Trophoblast cell (in vitro differentiated cells and primary cell): Measurements from ENCODE around the gene RIC8A.

Experiments
- DNase-seq, 2 donors: peaks; one replicate each; pipeline ENCODE4 v3.0.0-alpha.2; 2016
- H2AFZ ChIP-seq: 2 replicates; pipeline ENCODE4 v1.6.1; 2013; ENCODE audit warnings: low read length, moderate library complexity, mild to moderate bottlenecking; ENCODE audit not compliant: insufficient read depth, poor library complexity
- H2AK5ac ChIP-seq: 2 replicates; pipeline ENCODE4 v1.6.1; 2013; ENCODE audit warnings: mild to moderate bottlenecking, low read length
- H2BK120ac ChIP-seq: 2 replicates; pipeline ENCODE4 v1.6.1; 2013; ENCODE audit warnings: low read length, mild to moderate bottlenecking, moderate library complexity; ENCODE audit not compliant: insufficient read depth, poor library complexity
- H2BK12ac ChIP-seq: 2 replicates; pipeline ENCODE4 v1.6.1; 2013; ENCODE audit warnings: mild to moderate bottlenecking, low read length, moderate library complexity
- H2BK5ac ChIP-seq: 2 replicates; pipeline ENCODE4 v1.6.1; 2013; ENCODE audit warnings: low read length, low read depth, moderate library complexity, mild to moderate bottlenecking; ENCODE audit not compliant: poor library complexity
- H3K14ac ChIP-seq: 2 replicates; pipeline ENCODE4 v1.6.1; 2013; ENCODE audit warnings: mild to moderate bottlenecking, low read length
- H3K18ac ChIP-seq: 2 replicates; pipeline ENCODE4 v1.6.1; 2013; ENCODE audit warnings: mild to moderate bottlenecking, low read length
- H3K23ac ChIP-seq: 2 replicates; pipeline ENCODE4 v1.6.1; 2013; ENCODE audit warnings: low read length
- H3K27ac ChIP-seq: 2 replicates; pipeline ENCODE4 v1.5.1; 2013; ENCODE audit warnings: low read depth, mild to moderate bottlenecking, inconsistent platforms, low read length, moderate library complexity
- H3K27me3 ChIP-seq: 2 replicates; pipeline ENCODE4 v1.6.1; 2013; ENCODE audit warnings: inconsistent platforms, mild to moderate bottlenecking, low read length, moderate library complexity; ENCODE audit not compliant: insufficient read depth
- H3K36me3 ChIP-seq, 2 experiments: 1 replicate in 1 of 2; 2 replicates in 1 of 2; pipeline ENCODE4 v1.6.1; 2013; ENCODE audit warnings: low read length in 2 of 2, mild to moderate bottlenecking in 2 of 2, moderate library complexity in 1 of 2; ENCODE audit not compliant: insufficient read depth in 2 of 2, control insufficient read depth in 1 of 2
- H3K4ac ChIP-seq: 2 replicates; pipeline ENCODE4 v1.6.1; 2013; ENCODE audit warnings: low read depth, mild to moderate bottlenecking, low read length, moderate library complexity
- H3K4me1 ChIP-seq, 2 experiments: 1 replicate in 1 of 2; 2 replicates in 1 of 2; pipeline ENCODE4 v1.6.1; 2013; ENCODE audit warnings: low read length in 2 of 2, mild to moderate bottlenecking in 2 of 2, moderate library complexity in 1 of 2; ENCODE audit not compliant: insufficient read depth in 2 of 2, control insufficient read depth in 1 of 2
- H3K4me2 ChIP-seq: 2 replicates; pipeline ENCODE4 v1.6.1; 2013; ENCODE audit warnings: inconsistent platforms, mild to moderate bottlenecking, low read length, moderate library complexity
- H3K4me3 ChIP-seq: 2 replicates; pipeline ENCODE4 v1.5.1; 2013; ENCODE audit warnings: mild to moderate bottlenecking, low read depth, low read length, inconsistent platforms
- H3K79me1 ChIP-seq: one replicate; pipeline ENCODE4 v1.6.1; 2013; ENCODE audit warnings: low read length
- H3K79me2 ChIP-seq: 2 replicates; pipeline ENCODE4 v1.6.1; 2013; ENCODE audit warnings: low read length, mild to moderate bottlenecking; ENCODE audit not compliant: control insufficient read depth, insufficient read depth, poor library complexity
- H3K9ac ChIP-seq: 2 replicates; pipeline ENCODE4 v1.6.1; 2013; ENCODE audit warnings: mild to moderate bottlenecking, low read length
- H3K9me3 ChIP-seq: 2 replicates; pipeline ENCODE4 v1.6.1; 2013; ENCODE audit warnings: low read depth, mild to moderate bottlenecking, control low read depth, inconsistent platforms, low read length; ENCODE audit not compliant: insufficient read depth
- H4K12ac ChIP-seq: 2 replicates; pipeline ENCODE4 v1.6.1; 2013; ENCODE audit warnings: low read depth, mild to moderate bottlenecking, low read length, moderate library complexity
- H4K8ac ChIP-seq: 2 replicates; pipeline ENCODE4 v1.6.1; 2013; ENCODE audit warnings: low read depth, mild to moderate bottlenecking, low read length, moderate library complexity
- H4K91ac ChIP-seq: one replicate; pipeline ENCODE4 v1.6.1; 2013; ENCODE audit warnings: low read depth, mild to moderate bottlenecking, low read length, moderate library complexity
- WGBS: extraction: QIAGEN DNeasy Blood & Tissue Kit; methylation state at CpG from one replicate; pipeline ENCODE4 v1.1.7; 2013; ENCODE audit warnings: missing lambda C conversion rate; ENCODE audit not compliant: insufficient read length, insufficient coverage; ENCODE audit errors: extremely low coverage; 5-methylcytosine and 5-hydroxymethylcytosine counted together

Gene RIC8A

GRCh38 chr11:199782-200181 lies 7.7 kb upstream of the RIC8A start:
- H2BK12ac ChIP-seq = no peak overlapping the region
- no peak overlapping the region for H4K12ac ChIP-seq
- H3K4ac ChIP-seq = no peak overlapping the region
- no peaks in the 10 kb centered on the region for H3K79me1 ChIP-seq
- H3K14ac ChIP-seq = no peak overlapping the region
- H2AK5ac ChIP-seq = no peak overlapping the region
- no peak overlapping the region for H3K27ac ChIP-seq
- H3K9me3 ChIP-seq = no peaks in the 10 kb centered on the region
- H3K4me3 ChIP-seq = peak overlapping the region; percentile 26
- H3K27me3 ChIP-seq = no peaks in the 10 kb centered on the region
- H2BK5ac ChIP-seq = no peak overlapping the region
- H2AFZ ChIP-seq = no peak overlapping the region
- no peak for DNase-seq
- no CpG with 5 or more reads among the region's 8 CpGs for WGBS
- H3K18ac ChIP-seq = no peak overlapping the region
- no peaks in the 10 kb centered on the region for H3K79me2 ChIP-seq
- H3K23ac ChIP-seq = no peak overlapping the region
- no peak overlapping the region for H4K8ac ChIP-seq
- no peak overlapping the region for H3K9ac ChIP-seq
- H4K91ac ChIP-seq = no peak overlapping the region
- no peak overlapping the region for H2BK120ac ChIP-seq
- peaks cover 24 to 26% of the 10 kb centered on the region in 2 experiments for H3K36me3 ChIP-seq
- H3K4me2 ChIP-seq = no peak overlapping the region
- no peaks in the 10 kb centered on the region for H3K4me1 ChIP-seq

GRCh38 chr11:200224-201003 lies 7.1 kb upstream of the RIC8A start:
- peaks cover 2 to 3% of the 10 kb centered on the region in 2 experiments for H3K4me1 ChIP-seq
- peaks cover 31 to 32% of the 10 kb centered on the region in 2 experiments for H3K36me3 ChIP-seq
- H2AK5ac ChIP-seq = no peak overlapping the region
- H3K9me3 ChIP-seq = no peaks in the 10 kb centered on the region
- H3K79me2 ChIP-seq = no peaks in the 10 kb centered on the region
- no peaks in the 10 kb centered on the region for H3K79me1 ChIP-seq
- no peak overlapping the region for H2AFZ ChIP-seq
- H4K12ac ChIP-seq = no peak overlapping the region
- H3K4ac ChIP-seq = no peak overlapping the region
- no peak overlapping the region for H3K9ac ChIP-seq
- H4K91ac ChIP-seq = no peak overlapping the region
- no peak overlapping the region for H3K18ac ChIP-seq
- no peak overlapping the region for H4K8ac ChIP-seq
- H3K4me3 ChIP-seq = no peak overlapping the region
- no peak overlapping the region for H2BK120ac ChIP-seq
- no peak overlapping the region for H3K4me2 ChIP-seq
- H3K27ac ChIP-seq = no peak overlapping the region
- DNase-seq = no peak
- no peak overlapping the region for H3K14ac ChIP-seq
- no peaks in the 10 kb centered on the region for H3K27me3 ChIP-seq
- no peak overlapping the region for H2BK12ac ChIP-seq
- no CpG with 5 or more reads among the region's 13 CpGs for WGBS
- H3K23ac ChIP-seq = no peak overlapping the region
- H2BK5ac ChIP-seq = no peak overlapping the region

- Histone ChIP-seq H3K79me1 (peaks cover 3% of the 10 kb centered on the region), H2AFZ (no peak overlapping the region), H4K8ac (no peak overlapping the region), H3K4me3 (no peak overlapping the region), H2AK5ac (no peak overlapping the region), H3K9ac (no peak overlapping the region), H3K9me3 (no peaks in the 10 kb centered on the region), H3K14ac (no peak overlapping the region), H3K79me2 (peaks cover 10% of the 10 kb centered on the region), H2BK12ac (no peak overlapping the region), H2BK120ac (no peak overlapping the region), H3K27me3 (no peaks in the 10 kb centered on the region), H3K4me1 (peaks cover 9 to 14% of the 10 kb centered on the region in 2 experiments), H3K4me2 (no peak overlapping the region), H4K12ac (no peak overlapping the region), H3K4ac (no peak overlapping the region), H3K23ac (no peak overlapping the region), H3K27ac (no peak overlapping the region), H4K91ac (no peak overlapping the region), H2BK5ac (no peak overlapping the region), H3K36me3 (peaks cover 35 to 38% of the 10 kb centered on the region in 2 experiments), H3K18ac (no peak overlapping the region)
- no CpG with 5 or more reads among the region's 15 CpGs for WGBS
- no peak for DNase-seq
Measured at GRCh38 chr11:201966-202365, 5.5 kb upstream of the RIC8A start.

- no peak overlapping the region for H3K27ac ChIP-seq
- no peak overlapping the region for H2BK12ac ChIP-seq
- no peak overlapping the region for H3K23ac ChIP-seq
- H3K27me3 ChIP-seq = no peaks in the 10 kb centered on the region
- no peak overlapping the region for H2AFZ ChIP-seq
- no peak overlapping the region for H3K18ac ChIP-seq
- H3K79me2 ChIP-seq = peaks cover 12% of the 10 kb centered on the region
- H3K14ac ChIP-seq = no peak overlapping the region
- H2BK5ac ChIP-seq = no peak overlapping the region
- H4K8ac ChIP-seq = no peak overlapping the region
- no peak overlapping the region for H2AK5ac ChIP-seq
- H3K9ac ChIP-seq = no peak overlapping the region
- whole genome bisulfite sequencing = no CpG with 5 or more reads among the region's 8 CpGs
- no peak overlapping the region for H2BK120ac ChIP-seq
- H3K4me1 ChIP-seq = peaks cover 9 to 14% of the 10 kb centered on the region in 2 experiments
- H3K4ac ChIP-seq = no peak overlapping the region
- no peak overlapping the region for H3K4me3 ChIP-seq
- no peak for DNase-seq
- no peak overlapping the region for H4K91ac ChIP-seq
- H3K36me3 ChIP-seq = peaks cover 35 to 38% of the 10 kb centered on the region in 2 experiments
- H3K4me2 ChIP-seq = no peak overlapping the region
- H3K79me1 ChIP-seq = peaks cover 6% of the 10 kb centered on the region
- no peaks in the 10 kb centered on the region for H3K9me3 ChIP-seq
- H4K12ac ChIP-seq = no peak overlapping the region
Measured at GRCh38 chr11:202490-202889, 5.0 kb upstream of the RIC8A start.
